HFF-Myc (cell line): ENCODE measurements around the gene LDAH.

Source experiments
- DNase-seq: peaks from one replicate; pipeline ENCODE4 v3.0.0-alpha.2; 2011; ENCODE audit warnings: low read depth; ENCODE audit errors: extremely low read depth
- H3K4me3 ChIP-seq: replicated peaks from 2 replicates; pipeline ENCODE4 v1.5.1; 2011; ENCODE audit warnings: low read depth, mild to moderate bottlenecking, control low read depth, low read length
- TF ChIP-seq, protein P1 (sequence below): IDR thresholded peaks from 2 replicates; pipeline ENCODE4 v1.5.1; 2012; ENCODE audit warnings: mild to moderate bottlenecking, low read depth, low read length, control low read depth; ENCODE audit errors: missing control alignments

Gene LDAH

DNA sequence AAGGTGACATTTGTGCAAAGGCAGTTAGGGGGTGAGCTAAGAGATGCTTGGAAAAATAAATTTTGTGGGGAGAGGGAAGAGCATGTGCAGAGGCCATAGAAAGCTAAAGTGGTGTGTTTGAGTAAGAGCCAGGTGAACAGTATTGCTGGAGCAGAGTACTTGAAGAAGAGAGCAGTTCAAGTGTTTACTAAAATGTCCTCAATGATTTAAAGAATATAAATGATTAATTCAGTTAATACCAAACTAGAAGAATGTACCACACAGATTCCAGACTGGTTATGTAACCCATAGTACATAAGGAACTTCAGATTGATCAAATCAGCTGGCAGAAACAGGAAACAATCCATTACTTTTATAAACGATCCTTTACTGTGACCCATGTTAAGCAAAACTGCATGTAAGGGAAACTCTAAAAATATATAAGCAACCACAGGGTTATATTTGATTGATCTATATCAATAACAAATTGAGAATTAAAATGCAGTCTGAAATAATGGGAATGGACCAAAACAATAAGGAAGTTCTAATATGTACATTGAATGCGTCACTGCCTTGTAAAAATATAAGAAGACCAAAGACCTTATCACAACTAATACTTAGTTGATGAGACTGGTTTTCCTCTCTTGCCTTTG lies 76.9 kb downstream of the LDAH start:
- TF ChIP-seq, protein P1, sequence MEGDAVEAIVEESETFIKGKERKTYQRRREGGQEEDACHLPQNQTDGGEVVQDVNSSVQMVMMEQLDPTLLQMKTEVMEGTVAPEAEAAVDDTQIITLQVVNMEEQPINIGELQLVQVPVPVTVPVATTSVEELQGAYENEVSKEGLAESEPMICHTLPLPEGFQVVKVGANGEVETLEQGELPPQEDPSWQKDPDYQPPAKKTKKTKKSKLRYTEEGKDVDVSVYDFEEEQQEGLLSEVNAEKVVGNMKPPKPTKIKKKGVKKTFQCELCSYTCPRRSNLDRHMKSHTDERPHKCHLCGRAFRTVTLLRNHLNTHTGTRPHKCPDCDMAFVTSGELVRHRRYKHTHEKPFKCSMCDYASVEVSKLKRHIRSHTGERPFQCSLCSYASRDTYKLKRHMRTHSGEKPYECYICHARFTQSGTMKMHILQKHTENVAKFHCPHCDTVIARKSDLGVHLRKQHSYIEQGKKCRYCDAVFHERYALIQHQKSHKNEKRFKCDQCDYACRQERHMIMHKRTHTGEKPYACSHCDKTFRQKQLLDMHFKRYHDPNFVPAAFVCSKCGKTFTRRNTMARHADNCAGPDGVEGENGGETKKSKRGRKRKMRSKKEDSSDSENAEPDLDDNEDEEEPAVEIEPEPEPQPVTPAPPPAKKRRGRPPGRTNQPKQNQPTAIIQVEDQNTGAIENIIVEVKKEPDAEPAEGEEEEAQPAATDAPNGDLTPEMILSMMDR: no peak
- DNase-seq: no peak
- no peak overlapping the region for H3K4me3 ChIP-seq

DNA sequence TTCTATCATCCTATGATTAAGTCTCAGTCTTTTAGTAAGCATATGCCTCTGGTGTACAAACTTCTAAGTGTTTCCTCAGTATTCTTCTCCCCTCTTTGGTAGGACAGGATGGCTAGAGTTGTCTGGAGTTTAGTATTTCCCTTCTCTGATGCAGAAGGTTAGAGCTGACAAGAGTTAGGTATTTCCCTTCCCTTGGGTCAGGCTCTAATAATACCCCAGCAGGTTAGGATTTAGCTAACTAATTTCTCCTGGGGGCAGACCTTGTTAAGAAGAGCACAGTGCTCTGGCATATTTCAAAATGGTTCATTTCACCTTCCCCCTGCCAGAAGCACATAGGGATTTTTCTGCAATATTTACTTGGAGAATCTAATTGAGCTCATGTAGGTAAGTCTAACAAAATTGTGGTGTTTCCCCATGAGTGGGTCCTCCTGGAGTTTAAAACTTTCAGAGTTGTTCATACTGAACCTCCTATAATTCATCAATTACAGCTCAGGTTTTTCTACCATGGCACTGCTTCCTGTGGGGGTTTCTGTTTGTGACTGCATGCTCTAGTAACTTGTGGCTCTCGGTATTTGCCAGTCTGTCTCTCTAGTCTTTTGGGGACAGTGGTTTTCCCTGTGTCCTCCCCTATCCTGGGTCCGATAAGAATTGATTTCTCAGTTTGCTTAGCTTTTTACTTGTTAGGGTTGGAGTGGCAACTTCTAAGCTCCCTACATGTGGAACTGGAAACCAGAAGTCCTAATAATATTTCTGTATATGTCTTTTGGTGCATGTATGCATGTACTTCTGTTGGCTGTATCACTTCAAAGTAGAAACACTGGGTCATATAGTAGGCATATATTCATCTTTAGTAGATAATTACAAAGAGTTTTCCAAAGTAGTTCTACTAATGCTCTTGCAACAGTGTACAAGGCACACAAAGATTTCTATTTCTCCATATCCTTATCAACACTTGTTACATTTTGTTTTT lies 78.2 kb downstream of the LDAH start:
- no peak for DNase-seq
- TF ChIP-seq, protein P1: no peak
- H3K4me3 ChIP-seq: no peak overlapping the region

- TF ChIP-seq, protein P1: no peak
- DNase-seq: no peak
Measured at GRCh38 chr2:20738772-20739171, 84.1 kb downstream of the LDAH start.

GRCh38 chr2:20737505-20737904 lies 85.4 kb downstream of the LDAH start:
- no peak overlapping the region for H3K4me3 ChIP-seq
- TF ChIP-seq, protein P1: no peak
- no peak for DNase-seq

More at GRCh38 chr2:20738772-20739171, 84.1 kb downstream of the LDAH start:
- no peak overlapping the region for H3K4me3 ChIP-seq

- TF ChIP-seq, protein P1: no peak
- H3K4me3 ChIP-seq: no peak overlapping the region
- DNase-seq: no peak
Measured at GRCh38 chr2:20728114-20728758, 94.7 kb downstream of the LDAH start.

- H3K4me3 ChIP-seq: no peak overlapping the region
- no peak for DNase-seq
- TF ChIP-seq, protein P1: no peak
Measured at GRCh38 chr2:20726913-20727312, 96.0 kb downstream of the LDAH start.
